ENCODE results near the gene PSME1. TPM values are rescaled to one million over a fixed set of nuclear protein-coding genes. Genes with fewer than 3 reads are reported as not detected.

The PSME1 gene
- total RNA-seq, 4 donors from 2014 or later = 63.3 to 158 (median 87.5) TPM

DNA sequence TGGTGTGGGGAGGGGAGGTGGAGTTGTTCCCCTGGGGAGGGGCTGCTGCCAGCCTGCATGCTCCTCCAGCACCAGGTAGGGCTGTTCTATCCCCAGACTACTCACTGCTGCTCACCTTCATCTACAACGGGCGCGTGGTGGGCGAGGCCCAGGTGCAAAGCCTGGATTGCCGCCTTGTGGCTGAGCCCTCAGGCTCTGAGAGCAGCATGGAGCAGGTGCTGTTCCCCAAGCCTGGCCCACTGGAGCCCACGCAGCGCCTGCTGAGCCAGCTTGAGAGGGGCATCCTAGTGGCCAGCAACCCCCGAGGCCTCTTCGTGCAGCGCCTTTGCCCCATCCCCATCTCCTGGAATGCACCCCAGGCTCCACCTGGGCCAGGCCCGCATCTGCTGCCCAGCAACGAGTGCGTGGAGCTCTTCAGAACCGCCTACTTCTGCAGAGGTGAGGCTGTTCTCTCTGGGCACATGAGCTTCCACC lies 28.6 kb downstream of the PSME1 start:
- ATAC-seq (no peak), DNase-seq (no peak)
- Histone ChIP-seq H3K27me3 (peaks cover 0 to 2% (median 0%) of the 10 kb centered on the region in 3 donors), H3K36me3 (peaks cover 0 to 52% of the 10 kb centered on the region in 2 donors), H3K27ac (no peak overlapping the region), H3K9me3 (no peaks in the 10 kb centered on the region), H3K4me3 (no peak overlapping the region), H3K4me1 (peaks cover 23 to 30% of the 10 kb centered on the region in 2 donors)
- intact Hi-C loops (cut with DNase I; ENCODE audit: low total_unique reads) (loop anchor here (10.0 kb wide), 1 partner anchor 130 kb away; the partner anchor contains the start of genes DHRS1 and NOP9), in situ Hi-C loops (cut with MboI; ENCODE audit: low sequenced_read_pairs in 4 of 4) (loop anchor here in 1 of 4 donors (5.0 kb wide), 1 partner anchor 107 kb away; no protein-coding TSS in a partner anchor)
- TF ChIP-seq POLR2A (IDR thresholded peaks at IDR 0.05) = no peak
- TF ChIP-seq, protein P1, sequence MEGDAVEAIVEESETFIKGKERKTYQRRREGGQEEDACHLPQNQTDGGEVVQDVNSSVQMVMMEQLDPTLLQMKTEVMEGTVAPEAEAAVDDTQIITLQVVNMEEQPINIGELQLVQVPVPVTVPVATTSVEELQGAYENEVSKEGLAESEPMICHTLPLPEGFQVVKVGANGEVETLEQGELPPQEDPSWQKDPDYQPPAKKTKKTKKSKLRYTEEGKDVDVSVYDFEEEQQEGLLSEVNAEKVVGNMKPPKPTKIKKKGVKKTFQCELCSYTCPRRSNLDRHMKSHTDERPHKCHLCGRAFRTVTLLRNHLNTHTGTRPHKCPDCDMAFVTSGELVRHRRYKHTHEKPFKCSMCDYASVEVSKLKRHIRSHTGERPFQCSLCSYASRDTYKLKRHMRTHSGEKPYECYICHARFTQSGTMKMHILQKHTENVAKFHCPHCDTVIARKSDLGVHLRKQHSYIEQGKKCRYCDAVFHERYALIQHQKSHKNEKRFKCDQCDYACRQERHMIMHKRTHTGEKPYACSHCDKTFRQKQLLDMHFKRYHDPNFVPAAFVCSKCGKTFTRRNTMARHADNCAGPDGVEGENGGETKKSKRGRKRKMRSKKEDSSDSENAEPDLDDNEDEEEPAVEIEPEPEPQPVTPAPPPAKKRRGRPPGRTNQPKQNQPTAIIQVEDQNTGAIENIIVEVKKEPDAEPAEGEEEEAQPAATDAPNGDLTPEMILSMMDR (IDR thresholded peaks at IDR 0.05 in 4 of 5, conservative IDR thresholded peaks at IDR 0.05 in 1 of 5) = no peak

DNA sequence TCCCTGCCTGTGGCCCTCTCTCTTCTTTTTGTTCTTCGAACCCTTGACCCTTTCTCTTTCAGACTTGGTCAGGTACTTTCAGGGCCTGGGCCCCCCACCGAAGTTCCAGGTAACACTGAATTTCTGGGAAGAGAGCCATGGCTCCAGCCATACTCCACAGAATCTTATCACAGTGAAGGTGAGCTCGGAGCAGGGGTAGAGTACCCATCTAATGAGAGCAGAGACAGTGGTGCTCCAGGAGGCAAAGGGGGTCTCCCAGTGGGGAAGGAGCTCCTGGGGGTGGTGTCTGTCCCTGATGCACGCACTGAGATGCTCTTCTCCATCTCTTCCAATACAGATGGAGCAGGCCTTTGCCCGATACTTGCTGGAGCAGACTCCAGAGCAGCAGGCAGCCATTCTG lies 29.8 kb downstream of the PSME1 start:
- ATAC-seq = no peak
- Histone ChIP-seq H3K9me3 (no peaks in the 10 kb centered on the region), H3K36me3 (peaks cover 0 to 41% of the 10 kb centered on the region in 2 donors), H3K27me3 (peaks cover 0 to 7% (median 2%) of the 10 kb centered on the region in 3 donors), H3K4me3 (no peak overlapping the region), H3K4me1 (peaks cover 23 to 26% of the 10 kb centered on the region in 2 donors), H3K27ac (no peak overlapping the region)
- DNase-seq = no peak
- intact Hi-C loops (cut with DNase I; ENCODE audit: low total_unique reads) = loop anchor here (10.0 kb wide), 1 partner anchor 129 kb away; the partner anchor contains the start of genes DHRS1 and NOP9
- no peak for TF ChIP-seq POLR2A (IDR thresholded peaks at IDR 0.05)
- TF ChIP-seq, protein P1 (IDR thresholded peaks at IDR 0.05 in 4 of 5, conservative IDR thresholded peaks at IDR 0.05 in 1 of 5) = no peak
- in situ Hi-C loops (cut with MboI; ENCODE audit: low sequenced_read_pairs in 4 of 4) = no loop called here

DNA sequence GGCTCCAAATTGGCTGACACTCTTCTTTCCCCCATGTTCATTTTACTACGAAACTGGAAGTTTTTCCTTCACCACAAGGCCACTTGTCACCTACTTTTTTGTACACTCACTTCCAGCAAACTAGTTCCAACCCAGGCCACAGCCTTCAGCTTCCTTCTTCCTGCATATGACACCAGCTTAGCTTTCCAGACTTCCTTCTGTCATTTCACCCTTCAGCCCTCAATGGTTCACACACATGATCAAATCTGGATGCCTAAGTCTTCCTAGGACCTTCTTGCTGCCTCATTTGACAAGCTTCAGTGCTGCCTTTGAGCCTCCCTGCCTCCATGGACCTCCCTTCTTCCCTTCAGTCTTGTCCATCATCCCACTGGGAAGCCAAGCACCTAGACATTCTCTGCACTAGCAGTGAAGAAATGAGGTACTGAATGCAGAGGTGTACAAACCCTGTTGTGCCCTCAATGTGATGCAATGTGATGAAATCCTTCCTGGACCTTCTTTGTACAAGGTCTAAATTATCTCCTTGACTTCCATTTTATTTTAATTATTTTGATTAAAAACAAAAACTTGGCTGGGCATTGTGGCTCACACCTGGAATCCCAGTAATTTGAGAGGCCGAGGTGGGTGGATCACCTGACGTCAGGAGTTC lies 31.6 kb downstream of the PSME1 start:
- intact Hi-C loops (cut with DNase I; ENCODE audit: low total_unique reads) = loop anchor here (10.0 kb wide), 1 partner anchor 127 kb away; the partner anchor contains the start of genes DHRS1 and NOP9
- no peak overlapping the region for H3K4me3 ChIP-seq
- ATAC-seq = no peak
- H3K27me3 ChIP-seq = peaks cover 9 to 21% (median 14%) of the 10 kb centered on the region in 3 donors
- H3K4me1 ChIP-seq = peaks cover 13% of the 10 kb centered on the region in 2 donors
- no peak overlapping the region for H3K27ac ChIP-seq
- DNase-seq = no peak
- H3K36me3 ChIP-seq = peaks cover 0 to 38% of the 10 kb centered on the region in 2 donors
- H3K9me3 ChIP-seq = no peaks in the 10 kb centered on the region
- in situ Hi-C loops (cut with MboI; ENCODE audit: low sequenced_read_pairs in 4 of 4) = no loop called here
- TF ChIP-seq POLR2A (IDR thresholded peaks at IDR 0.05) = no peak
- TF ChIP-seq, protein P1 (IDR thresholded peaks at IDR 0.05 in 4 of 5, conservative IDR thresholded peaks at IDR 0.05 in 1 of 5) = no peak

DNA sequence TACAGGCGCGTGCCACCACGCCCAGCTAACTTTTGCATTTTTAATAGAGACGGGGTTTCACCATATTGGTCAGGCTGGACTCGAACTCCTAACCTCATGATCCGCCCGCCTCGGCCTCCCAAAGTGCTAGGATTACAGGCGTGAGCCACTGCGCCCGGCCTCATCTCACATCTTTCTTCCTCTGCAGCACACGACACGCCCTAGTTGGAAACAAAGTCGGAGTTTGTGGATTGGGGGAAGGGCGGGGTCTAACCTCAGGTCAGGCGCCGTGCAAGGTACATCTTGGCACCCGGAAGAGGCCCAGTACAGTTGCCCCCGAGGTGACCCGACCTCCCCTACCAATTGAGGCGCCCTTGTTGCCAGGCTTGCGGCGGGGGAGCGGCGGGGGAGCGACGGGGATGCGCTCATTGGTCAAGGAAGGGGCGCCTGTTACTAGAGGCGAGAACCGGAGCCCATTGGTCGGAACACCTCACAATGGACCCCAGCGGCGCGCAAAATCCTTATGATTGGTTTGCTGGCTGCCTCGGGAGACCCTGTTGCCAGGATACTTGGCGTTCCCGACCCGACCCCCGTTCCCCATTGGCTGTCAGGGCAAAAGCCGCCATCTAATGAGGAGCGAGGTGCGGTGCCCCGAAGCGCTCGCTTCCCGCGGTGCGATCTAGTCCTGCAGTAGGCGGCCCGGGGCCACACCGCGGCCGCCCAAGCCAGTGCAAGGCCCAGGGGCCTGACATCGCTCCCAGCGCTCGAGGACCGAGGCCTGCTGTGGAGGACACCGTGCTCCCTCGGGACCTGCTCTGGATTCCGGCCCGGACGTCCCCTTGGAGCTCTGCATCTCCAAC lies 35.6 kb downstream of the PSME1 start, which contains the start of gene REC8:
Gene REC8, plus strand, starts transcription at position 659 of the 839 bp plus-strand sequence. CDS start 473 bp downstream, outside the sequence.
- ATAC-seq (peak in 1 of 2 donors; percentile 44), DNase-seq (peak in 1 of 2 donors; percentile 32)
- Histone ChIP-seq H3K4me3 (peak within 1 kb of the TSS in 1 of 4 donors; percentile 21), H3K9me3 (no peaks in the 10 kb centered on the region), H3K36me3 (no peaks in the 10 kb centered on the region), H3K27me3 (peaks cover 9 to 21% (median 15%) of the 10 kb centered on the region in 3 donors), H3K27ac (no peak within 1 kb of the TSS), H3K4me1 (peaks cover 4 to 5% of the 10 kb centered on the region in 2 donors)
- no peak for TF ChIP-seq POLR2A (IDR thresholded peaks at IDR 0.05)
- TF ChIP-seq, protein P1 (IDR thresholded peaks at IDR 0.05 in 4 of 5, conservative IDR thresholded peaks at IDR 0.05 in 1 of 5) = no peak
- intact Hi-C loops (cut with DNase I; ENCODE audit: low total_unique reads) (no loop called here), in situ Hi-C loops (cut with MboI; ENCODE audit: low sequenced_read_pairs in 4 of 4) (no loop called here)

All from gastrocnemius medialis (tissue), 4 donors.